Nephron (organoid): Measurements from ENCODE around the gene NEDD4.
A peak's percentile ranks its signal among the peaks of the same experiment; 100 is the strongest.

Experiments
- H3K27ac Mint-ChIP-seq, 3 experiments: 2 replicates each; pipeline ENCODE4 v1.8.0; 2020; ENCODE audit warnings: mixed read lengths in 3 of 3, mild to moderate bottlenecking in 2 of 3, moderate library complexity in 1 of 3
- H3K27me3 Mint-ChIP-seq: 2 replicates; pipeline ENCODE4 v1.8.0; 2021; ENCODE audit warnings: low read depth, mild to moderate bottlenecking, moderate library complexity, mixed read lengths
- H3K36me3 Mint-ChIP-seq: 2 replicates; pipeline ENCODE4 v1.8.0; 2020; ENCODE audit warnings: low read depth, mixed read lengths
- H3K4me1 Mint-ChIP-seq: 2 replicates; pipeline ENCODE4 v1.8.0; 2020; ENCODE audit warnings: mixed read lengths
- H3K4me3 Mint-ChIP-seq, 3 experiments: 2 replicates each; pipeline ENCODE4 v1.8.0; 2020; ENCODE audit warnings: mild to moderate bottlenecking in 3 of 3, mixed read lengths in 3 of 3, moderate library complexity in 2 of 3
- H3K9me3 Mint-ChIP-seq: 2 replicates; pipeline ENCODE4 v1.8.0; 2020; ENCODE audit warnings: mixed read lengths
- CTCF ChIP-seq, 3 experiments: fragments of 200-600 bp; sonication (generic); IDR thresholded peaks; one replicate each; pipeline ENCODE4 v1.5.0; 2021; ENCODE audit warnings: antibody characterized with exemption in 3 of 3; ENCODE audit not compliant: unreplicated experiment in 3 of 3

NEDD4 gene

GRCh38 chr15:55921744-55922143, 71.7 kb downstream of the NEDD4 start:
- Mint-ChIP-seq H3K27me3 (no peaks in the 10 kb centered on the region), H3K36me3 (peaks cover 6% of the 10 kb centered on the region), H3K4me1 (peaks cover 10% of the 10 kb centered on the region), H3K4me3 (no peak overlapping the region), H3K27ac (no peak overlapping the region), H3K9me3 (peaks cover 3% of the 10 kb centered on the region)
- TF ChIP-seq CTCF (IDR thresholded peaks at IDR 0.05; ENCODE audit: unreplicated experiment in 3 of 3), result no peak

- TF ChIP-seq CTCF (IDR thresholded peaks at IDR 0.05; ENCODE audit: unreplicated experiment in 3 of 3), result peak; percentile 46 to 73 (median 50)
- H3K27ac Mint-ChIP-seq, result peak overlapping the region in 2 of 3 experiments; percentile 21 to 32
- no peaks in the 10 kb centered on the region for H3K9me3 Mint-ChIP-seq
- no peak overlapping the region for H3K4me3 Mint-ChIP-seq
- H3K4me1 Mint-ChIP-seq, result peaks cover 21% of the 10 kb centered on the region
- H3K36me3 Mint-ChIP-seq, result no peaks in the 10 kb centered on the region
- no peaks in the 10 kb centered on the region for H3K27me3 Mint-ChIP-seq
Measured at GRCh38 chr15:55917881-55918296, 75.5 kb downstream of the NEDD4 start.

- peak overlapping the region in 2 of 3 experiments; percentile 28 to 45 for H3K4me3 Mint-ChIP-seq
- no peaks in the 10 kb centered on the region for H3K27me3 Mint-ChIP-seq
- no peaks in the 10 kb centered on the region for H3K36me3 Mint-ChIP-seq
- H3K27ac Mint-ChIP-seq, result peak overlapping the region; percentile 34 to 82 (median 58)
- peaks cover 21% of the 10 kb centered on the region for H3K4me1 Mint-ChIP-seq
- H3K9me3 Mint-ChIP-seq, result no peaks in the 10 kb centered on the region
- no peak for TF ChIP-seq CTCF (IDR thresholded peaks at IDR 0.05; ENCODE audit: unreplicated experiment in 3 of 3)
Measured at GRCh38 chr15:55916666-55917409, 76.6 kb downstream of the NEDD4 start.

- peaks cover 21% of the 10 kb centered on the region for H3K4me1 Mint-ChIP-seq
- H3K27me3 Mint-ChIP-seq, result no peaks in the 10 kb centered on the region
- no peaks in the 10 kb centered on the region for H3K9me3 Mint-ChIP-seq
- no peaks in the 10 kb centered on the region for H3K36me3 Mint-ChIP-seq
- peak overlapping the region in 2 of 3 experiments; percentile 41 to 45 for H3K4me3 Mint-ChIP-seq
- no peak for TF ChIP-seq CTCF (IDR thresholded peaks at IDR 0.05; ENCODE audit: unreplicated experiment in 3 of 3)
- H3K27ac Mint-ChIP-seq, result peak overlapping the region; percentile 34 to 82 (median 58)
Measured at GRCh38 chr15:55915876-55916567, 77.4 kb downstream of the NEDD4 start.

GRCh38 chr15:55915221-55915620, 78.2 kb downstream of the NEDD4 start:
- Mint-ChIP-seq H3K27ac (no peak overlapping the region), H3K27me3 (no peaks in the 10 kb centered on the region), H3K9me3 (no peaks in the 10 kb centered on the region), H3K4me3 (peak overlapping the region in 1 of 3 experiments; percentile 36), H3K36me3 (no peaks in the 10 kb centered on the region), H3K4me1 (peaks cover 21% of the 10 kb centered on the region)
- TF ChIP-seq CTCF (IDR thresholded peaks at IDR 0.05; ENCODE audit: unreplicated experiment in 3 of 3), result no peak
